NCI-H2171 treated with DMSO at 0.1 percent for 48 hours (cell line): ENCODE data around the gene PROSER2.

Experiments used
- DNase-seq: peaks from one replicate; lab custom pipeline; 2025; lab: John Stamatoyannopoulos, UW

The PROSER2 gene

GRCh38 chr10:11869219-11869618 is 46.1 kb downstream of the PROSER2 start:
- no peak for DNase-seq

GRCh38 chr10:11869743-11870460 is 46.7 kb downstream of the PROSER2 start:
- no peak for DNase-seq

GRCh38 chr10:11870461-11870780 is 47.3 kb downstream of the PROSER2 start:
- no peak for DNase-seq

- DNase-seq: no peak
Measured at GRCh38 chr10:11870900-11871400, 47.8 kb downstream of the PROSER2 start.

- DNase-seq: no peak
Measured at GRCh38 chr10:11871466-11871865, 48.3 kb downstream of the PROSER2 start.

GRCh38 chr10:11874568-11875493 is 51.7 kb downstream of the PROSER2 start:
- no peak for DNase-seq

GRCh38 chr10:11875494-11876281 is 52.5 kb downstream of the PROSER2 start:
- DNase-seq: no peak

GRCh38 chr10:11876324-11876723 is 53.2 kb downstream of the PROSER2 start:
- no peak for DNase-seq

GRCh38 chr10:11876805-11877590 is 53.8 kb downstream of the PROSER2 start:
- no peak for DNase-seq

- no peak for DNase-seq
Measured at GRCh38 chr10:11877591-11877905, 54.4 kb downstream of the PROSER2 start.

- DNase-seq: no peak
Measured at GRCh38 chr10:11878776-11879175, 55.6 kb downstream of the PROSER2 start.

GRCh38 chr10:11879387-11880094 is 56.4 kb downstream of the PROSER2 start:
- DNase-seq: no peak

- DNase-seq: no peak
Measured at GRCh38 chr10:11880151-11881029, 57.2 kb downstream of the PROSER2 start.

- peak; percentile 17 for DNase-seq
Measured at GRCh38 chr10:11881030-11881476, 57.9 kb downstream of the PROSER2 start.

GRCh38 chr10:11881477-11882417 is 58.6 kb downstream of the PROSER2 start:
- DNase-seq: no peak

GRCh38 chr10:11882646-11883375 is 59.7 kb downstream of the PROSER2 start:
- DNase-seq: no peak

GRCh38 chr10:11884706-11885423 is 61.7 kb downstream of the PROSER2 start:
- DNase-seq: no peak
